Esophagus squamous epithelium (tissue), 5 donors: ENCODE data around the gene LRRC56. TPM values are rescaled to one million over a fixed set of nuclear protein-coding genes. Genes with fewer than 3 reads are reported as not detected.

Experiments used
- DNase-seq: peaks from one replicate; lab custom pipeline; 2025; lab: John Stamatoyannopoulos, UW
- H3K27ac ChIP-seq, 4 donors: fragments of 200-600 bp; sonication (generic); one replicate each; pipeline ENCODE4 v1.5.1; 2016 to 2019; ENCODE audit warnings: mild to moderate bottlenecking in 1 of 4
- H3K27me3 ChIP-seq, 4 donors: fragments of 200-600 bp; sonication (generic); 1 replicate in 3 of 4; 2 replicates in 1 of 4; pipeline versions ENCODE4 v1.5.1 to v1.6.0; 2017 to 2021; ENCODE audit warnings: antibody characterized with exemption in 1 of 4
- H3K36me3 ChIP-seq, 3 donors: fragments of 200-600 bp; sonication (generic); one replicate each; pipeline ENCODE4 v1.5.1; 2016 to 2019
- H3K4me1 ChIP-seq, 3 donors: fragments of 200-600 bp; sonication (generic); one replicate each; pipeline ENCODE4 v1.5.1; 2017 to 2019
- H3K4me3 ChIP-seq, 4 donors: fragments of 200-600 bp; sonication (generic); 1 replicate in 3 of 4; 2 replicates in 1 of 4; pipeline ENCODE4 v1.5.1; 2016 to 2019; ENCODE audit warnings: mild to moderate bottlenecking in 2 of 4, moderate library complexity in 1 of 4
- H3K9me3 ChIP-seq, 3 donors: fragments of 200-600 bp; sonication (generic); one replicate each; pipeline ENCODE4 v1.5.1; 2016 to 2019
- POLR2A ChIP-seq, 4 donors: fragments of 450-650 bp; IDR thresholded peaks; one replicate each; pipeline ENCODE4 v1.6.1; 2017; ENCODE audit warnings: antibody characterized with exemption in 4 of 4, mild to moderate bottlenecking in 4 of 4, moderate library complexity in 3 of 4
- WGBS, 2 donors: methylation state at CpG; one replicate each; pipeline ENCODE4 v1.1.5; 2018; 5-methylcytosine and 5-hydroxymethylcytosine counted together
- intact Hi-C: fragments of 100-400 bp; cut with DNase I; formaldehyde crosslinking; loops from one replicate; pipeline ENCODE4 v1.15.0; 2022
- total RNA-seq, 4 donors: library from RNA; depleted of rRNA; stranded (reverse); fragments of >200 nt; gene quantifications; one replicate each; pipeline ENCODE4 v1.1.0, GENCODE V29; 2016
- TF ChIP-seq, protein P1 (sequence below), 6 experiments: fragments of 450-650 bp in 4 of 6; fragments of 200-600 bp in 2 of 6; sonication (generic) in 2 of 6; IDR thresholded peaks; one replicate each; pipeline ENCODE4 v1.5.1; 2016 to 2019; ENCODE audit warnings: antibody characterized with exemption in 6 of 6, mild to moderate bottlenecking in 4 of 6, moderate library complexity in 4 of 6
- donor health status: DM: yes; HTN: yes; CAD: no.

Gene LRRC56
- total RNA-seq, 4 donors from 2014 or later: 0.35 to 2.3 (median 1.2) TPM

- Histone ChIP-seq H3K9me3 (no peaks in the 10 kb centered on the region), H3K27ac (peak overlapping the region in 1 of 4 donors; percentile 9), H3K27me3 (peaks cover 0 to 92% (median 3%) of the 10 kb centered on the region in 4 donors), H3K4me3 (peak overlapping the region; percentile 27 to 62 (median 44)), H3K36me3 (no peaks in the 10 kb centered on the region), H3K4me1 (peaks cover 20 to 37% (median 27%) of the 10 kb centered on the region in 3 donors)
- 0% methylated on average over 6 to 7 of the region's 57 CpGs for WGBS, 2 donors
- TF ChIP-seq POLR2A (IDR thresholded peaks at IDR 0.05): no peak
- TF ChIP-seq, protein P1, sequence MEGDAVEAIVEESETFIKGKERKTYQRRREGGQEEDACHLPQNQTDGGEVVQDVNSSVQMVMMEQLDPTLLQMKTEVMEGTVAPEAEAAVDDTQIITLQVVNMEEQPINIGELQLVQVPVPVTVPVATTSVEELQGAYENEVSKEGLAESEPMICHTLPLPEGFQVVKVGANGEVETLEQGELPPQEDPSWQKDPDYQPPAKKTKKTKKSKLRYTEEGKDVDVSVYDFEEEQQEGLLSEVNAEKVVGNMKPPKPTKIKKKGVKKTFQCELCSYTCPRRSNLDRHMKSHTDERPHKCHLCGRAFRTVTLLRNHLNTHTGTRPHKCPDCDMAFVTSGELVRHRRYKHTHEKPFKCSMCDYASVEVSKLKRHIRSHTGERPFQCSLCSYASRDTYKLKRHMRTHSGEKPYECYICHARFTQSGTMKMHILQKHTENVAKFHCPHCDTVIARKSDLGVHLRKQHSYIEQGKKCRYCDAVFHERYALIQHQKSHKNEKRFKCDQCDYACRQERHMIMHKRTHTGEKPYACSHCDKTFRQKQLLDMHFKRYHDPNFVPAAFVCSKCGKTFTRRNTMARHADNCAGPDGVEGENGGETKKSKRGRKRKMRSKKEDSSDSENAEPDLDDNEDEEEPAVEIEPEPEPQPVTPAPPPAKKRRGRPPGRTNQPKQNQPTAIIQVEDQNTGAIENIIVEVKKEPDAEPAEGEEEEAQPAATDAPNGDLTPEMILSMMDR (IDR thresholded peaks at IDR 0.05): no peak
- intact Hi-C loops: loop anchor here (5.0 kb wide), 1 partner anchor 167 kb away; no protein-coding TSS in a partner anchor
- DNase-seq: no peak
Observed at GRCh38 chr11:555227-555779, 18.0 kb downstream of the LRRC56 start.

DNA sequence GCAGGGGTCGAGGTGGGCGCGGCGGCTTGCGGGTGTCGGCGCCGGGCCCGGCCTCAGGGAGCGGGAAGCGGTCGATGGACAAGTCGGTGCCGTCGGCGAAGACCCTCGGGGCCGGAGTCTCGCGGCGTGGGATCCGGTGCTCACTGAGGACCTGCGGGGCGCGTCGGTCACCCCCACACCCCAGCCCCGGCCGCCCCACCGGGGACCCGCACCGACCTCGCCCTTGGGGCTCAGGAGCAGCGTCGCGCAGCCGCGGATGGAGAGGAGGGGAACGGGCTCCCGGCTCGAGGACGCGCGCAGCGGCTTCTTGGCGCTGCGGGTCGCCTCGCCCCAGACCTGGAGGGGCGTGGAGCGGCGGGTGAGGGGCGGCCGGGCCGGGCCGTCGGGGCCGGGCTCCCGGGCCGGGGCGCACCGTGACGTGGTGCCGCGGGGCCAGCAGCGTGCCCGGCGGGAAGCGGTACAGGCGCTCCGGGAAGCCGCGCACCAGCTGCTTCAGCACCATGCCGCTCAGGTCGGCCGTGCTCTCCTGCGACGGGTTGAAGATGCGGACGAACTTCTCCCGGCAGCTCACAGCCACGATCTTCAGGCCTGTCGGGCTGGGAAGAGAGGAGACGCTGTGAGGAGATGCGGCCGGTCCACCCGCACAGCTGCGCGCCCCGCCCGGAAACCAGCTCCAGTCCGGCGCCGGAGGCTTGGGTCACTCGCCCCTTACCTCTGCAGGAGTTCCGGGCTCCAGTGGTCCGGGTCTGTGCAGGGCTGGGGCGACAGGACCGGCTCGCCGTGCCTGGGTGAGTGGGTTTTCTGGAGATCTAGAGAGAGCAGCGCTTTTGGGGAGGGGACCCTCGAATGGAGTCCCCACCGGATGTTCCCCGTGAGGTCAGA, 18.7 kb downstream of the LRRC56 start:
- no CpG with 5 or more reads among the region's 104 CpGs for WGBS, 2 donors
- H3K4me3 ChIP-seq: peak overlapping the region; percentile 27 to 62 (median 44)
- no peaks in the 10 kb centered on the region for H3K9me3 ChIP-seq
- no peak overlapping the region for H3K27ac ChIP-seq
- TF ChIP-seq, protein P1 (IDR thresholded peaks at IDR 0.05): no peak
- TF ChIP-seq POLR2A (IDR thresholded peaks at IDR 0.05): no peak
- DNase-seq: no peak
- intact Hi-C loops: loop anchor here (5.0 kb wide), 1 partner anchor 166 kb away; no protein-coding TSS in a partner anchor
- H3K4me1 ChIP-seq: peaks cover 21 to 41% (median 29%) of the 10 kb centered on the region in 3 donors
- no peaks in the 10 kb centered on the region for H3K36me3 ChIP-seq
- peaks cover 0 to 85% (median 3%) of the 10 kb centered on the region in 4 donors for H3K27me3 ChIP-seq

DNA sequence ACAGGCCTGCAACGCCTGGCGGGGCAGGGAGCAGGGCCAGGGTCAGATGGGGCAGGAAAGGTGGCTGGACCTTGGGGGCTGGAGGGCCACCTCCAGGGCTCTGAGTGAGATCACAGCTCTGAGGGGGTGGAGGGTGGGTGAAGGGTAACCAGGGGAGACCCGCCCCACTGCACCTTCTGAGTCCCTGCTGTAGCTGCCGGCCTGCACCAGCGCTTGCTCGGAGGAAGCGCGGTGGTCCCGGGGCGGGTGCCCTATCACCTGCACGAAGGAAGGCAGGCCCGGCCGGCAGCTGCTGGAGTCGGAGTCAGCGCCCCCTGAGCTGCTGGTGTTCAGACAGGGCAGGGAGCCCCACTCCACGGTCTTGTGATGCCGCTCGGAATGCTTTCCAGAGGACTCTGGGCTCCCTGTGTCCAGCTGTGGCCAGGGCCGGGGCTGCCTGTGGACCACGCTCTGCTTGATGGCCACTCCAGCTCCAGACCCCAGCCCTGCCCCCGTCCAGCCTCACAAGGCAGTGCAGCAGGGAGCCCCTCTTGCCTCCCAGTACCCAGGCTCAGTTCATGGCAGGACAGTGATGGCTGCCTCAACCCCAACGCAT, 19.4 kb downstream of the LRRC56 start:
- H3K4me1 ChIP-seq: peaks cover 26 to 48% (median 33%) of the 10 kb centered on the region in 3 donors
- no peaks in the 10 kb centered on the region for H3K9me3 ChIP-seq
- TF ChIP-seq, protein P1 (IDR thresholded peaks at IDR 0.05): no peak
- no peak for TF ChIP-seq POLR2A (IDR thresholded peaks at IDR 0.05)
- H3K36me3 ChIP-seq: no peaks in the 10 kb centered on the region
- intact Hi-C loops: loop anchor here (5.0 kb wide), 1 partner anchor 166 kb away; no protein-coding TSS in a partner anchor
- H3K4me3 ChIP-seq: no peak overlapping the region
- no peak for DNase-seq
- peaks cover 0 to 77% (median 3%) of the 10 kb centered on the region in 4 donors for H3K27me3 ChIP-seq
- H3K27ac ChIP-seq: no peak overlapping the region
- WGBS, 2 donors: 100% methylated on average over 1 of the region's 22 CpGs

DNA sequence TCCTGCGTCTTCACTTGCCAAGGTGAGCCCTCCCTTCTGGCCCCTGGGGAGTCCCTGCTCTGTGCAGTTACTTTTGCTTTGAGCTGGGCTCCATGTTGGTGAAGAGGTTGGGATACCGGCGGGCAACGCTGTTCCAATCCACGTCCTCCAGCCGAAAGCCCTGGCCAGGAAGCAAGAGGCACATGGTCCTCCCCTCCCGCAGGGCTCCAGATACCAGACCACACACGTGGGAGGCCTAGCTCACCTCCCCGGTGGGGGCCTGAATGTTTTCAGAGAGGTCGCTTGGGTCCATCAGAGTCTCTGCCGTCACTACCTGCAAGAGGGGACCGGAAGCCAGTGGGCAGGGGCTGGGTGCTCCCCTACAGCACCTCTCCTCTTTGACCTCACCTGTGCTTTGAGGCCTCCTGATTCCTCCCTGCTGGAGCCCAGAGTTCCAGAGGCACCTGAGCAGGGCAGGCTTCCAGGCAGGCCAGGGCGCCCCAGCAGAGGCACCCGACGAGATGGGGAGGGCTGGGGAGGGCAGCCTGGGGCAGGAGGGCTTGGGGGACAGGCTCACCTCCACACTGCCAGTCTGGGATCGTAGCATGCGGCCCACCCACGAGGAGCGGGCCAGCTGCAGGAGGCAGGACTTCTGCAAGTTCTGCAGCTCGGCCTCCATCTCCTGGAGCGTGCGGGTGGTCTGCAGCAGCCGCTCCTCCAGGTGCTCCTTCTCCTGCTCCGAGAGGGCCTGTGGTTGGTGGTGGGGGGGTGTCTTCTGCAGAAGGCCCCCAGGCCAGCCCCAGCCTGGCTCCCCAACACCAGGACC, 20.2 kb downstream of the LRRC56 start:
- H3K4me1 ChIP-seq: peaks cover 30 to 56% (median 41%) of the 10 kb centered on the region in 3 donors
- H3K9me3 ChIP-seq: no peaks in the 10 kb centered on the region
- TF ChIP-seq, protein P1 (IDR thresholded peaks at IDR 0.05): no peak
- no peak for TF ChIP-seq POLR2A (IDR thresholded peaks at IDR 0.05)
- no peak for DNase-seq
- H3K4me3 ChIP-seq: no peak overlapping the region
- peaks cover 0 to 6% (median 0%) of the 10 kb centered on the region in 3 donors for H3K36me3 ChIP-seq
- WGBS, 2 donors: 80 to 83% methylated on average over 7 to 12 of the region's 24 CpGs
- intact Hi-C loops: loop anchor here (5.0 kb wide), 1 partner anchor 165 kb away; no protein-coding TSS in a partner anchor
- no peak overlapping the region for H3K27ac ChIP-seq
- H3K27me3 ChIP-seq: peaks cover 0 to 70% (median 3%) of the 10 kb centered on the region in 4 donors
